ENCODE measurements around the gene SPANXN4. TPM values are rescaled to one million over a fixed set of nuclear protein-coding genes. Genes with fewer than 3 reads are reported as not detected.

SPANXN4 gene, protein sequence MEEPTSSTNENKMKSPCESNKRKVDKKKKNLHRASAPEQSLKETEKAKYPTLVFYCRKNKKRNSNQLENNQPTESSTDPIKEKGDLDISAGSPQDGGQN
- total RNA-seq = not detected in 2 replicates

DNA sequence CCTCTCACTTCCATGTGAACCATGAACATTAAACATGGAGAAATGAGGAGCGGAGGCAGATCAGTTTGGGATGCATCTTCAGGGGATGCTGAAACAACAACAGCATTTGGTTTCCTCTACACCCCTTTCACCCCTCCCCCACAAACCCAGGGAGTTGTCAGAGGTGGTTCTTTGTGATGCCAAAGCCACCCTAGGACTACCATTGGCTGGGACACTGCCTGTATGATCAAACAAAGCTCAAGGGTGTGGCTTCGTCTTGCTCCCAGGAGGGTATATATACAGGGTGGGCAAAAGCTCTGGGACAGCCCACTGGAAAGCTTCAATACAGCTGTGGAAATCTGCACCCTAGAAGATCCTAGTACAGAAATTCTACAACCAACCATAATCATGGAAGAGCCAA is at the start of gene SPANXN4:
Gene SPANXN4 (plus strand): TSS at position 301 of the 400 bp plus-strand sequence. CDS start 87 bp downstream, at position 388.

All from cardiac atrium fibroblast (primary cell).